ENCODE results near the gene ANTXR1. TPM values are rescaled to one million over a fixed set of nuclear protein-coding genes. Genes with fewer than 3 reads are reported as not detected.

Gene ANTXR1
- total RNA-seq, 1 experiment from 2014 or later: 37.3 TPM

- Histone ChIP-seq H2BK120ac (ENCODE audit: low read depth, low read length, poor library complexity, severe bottlenecking) (no peak overlapping the region), H3K9ac (ENCODE audit: extremely low read depth, insufficient read length, low read length) (no peak overlapping the region), H3K4ac (ENCODE audit: low read depth, low read length) (no peak overlapping the region), H3K4me2 (ENCODE audit: insufficient read depth, insufficient read length, low read length) (no peak overlapping the region), H3K79me1 (ENCODE audit: insufficient read depth, low read depth, low read length, poor library complexity, severe bottlenecking) (no peaks in the 10 kb centered on the region), H2BK15ac (ENCODE audit: low read depth, low read length) (no peak overlapping the region), H2BK20ac (ENCODE audit: low read depth, low read length, poor library complexity, severe bottlenecking) (no peak overlapping the region), H3K27me3 (ENCODE audit: insufficient read depth, low read length) (no peaks in the 10 kb centered on the region), H4K91ac (ENCODE audit: insufficient read length, low read depth, low read length) (no peak overlapping the region), H4K5ac (ENCODE audit: insufficient read length, low read depth, low read length) (no peak overlapping the region), H3K27ac (ENCODE audit: insufficient read length, low read depth, low read length) (no peak overlapping the region), H4K20me1 (ENCODE audit: control insufficient read depth, insufficient read depth, insufficient read length) (no peaks in the 10 kb centered on the region), H3K79me2 (ENCODE audit: insufficient read depth, low read length) (no peaks in the 10 kb centered on the region), H2BK12ac (ENCODE audit: insufficient read length, low read depth, low read length) (no peak overlapping the region), H2AK5ac (ENCODE audit: insufficient read length, low read length) (no peak overlapping the region), H2AFZ (ENCODE audit: low read length) (no peak overlapping the region), H3K4me1 (ENCODE audit: insufficient read depth, low read length) (no peaks in the 10 kb centered on the region), H3T11ph (ENCODE audit: low read length) (no peak overlapping the region), H3K56ac (ENCODE audit: insufficient read length, low read depth, low read length) (no peak overlapping the region), H3K14ac (ENCODE audit: insufficient read depth, low read length) (no peak overlapping the region), H2BK5ac (ENCODE audit: insufficient read length, low read length) (no peak overlapping the region), H3K9me3 (ENCODE audit: control insufficient read depth, low read depth, low read length) (no peaks in the 10 kb centered on the region), H3K23me2 (ENCODE audit: insufficient read length, low read depth, low read length, poor library complexity, severe bottlenecking) (no peaks in the 10 kb centered on the region), H4K8ac (replicated peaks; ENCODE audit: insufficient read length, low read depth, low read length) (no peak overlapping the region), H3K23ac (ENCODE audit: insufficient read length, low read depth, low read length) (no peak overlapping the region), H3K18ac (ENCODE audit: insufficient read length, low read depth, low read length) (no peak overlapping the region)
- Mint-ChIP-seq H3K27ac (no peak overlapping the region; a peak in 1 of 7 replicates), H3K36me3 (ENCODE audit: insufficient read depth in 1 of 3, low read depth in 3 of 3) (peaks cover 5 to 24% (median 6%) of the 10 kb centered on the region in 3 experiments; a peak in 5 of 7 replicates), H3K4me1 (no peaks in the 10 kb centered on the region), H3K27me3 (ENCODE audit: low read depth) (no peaks in the 10 kb centered on the region), H3K4me3 (no peak overlapping the region), H3K9me3 (no peaks in the 10 kb centered on the region)
- no peak for DNase-seq
- WGBS (ENCODE audit: extremely low coverage, insufficient read length, low lambda C conversion rate): no CpG with 5 or more reads among the region's 1 CpG
- TF ChIP-seq CTCF (conservative IDR thresholded peaks at IDR 0.05): no peak
These were observed 34.7 kb downstream of the ANTXR1 start for GRCh38 chr2:69047625-69048145.
